H1 (cell line): ENCODE results near the gene FGL2. TPM values are rescaled to one million over a fixed set of nuclear protein-coding genes. Genes with fewer than 3 reads are reported as not detected.

ENCODE experiments used
- CTCF ChIA-PET: fragments of 300-600 bp; sonication (Branson Sonifier 250); formaldehyde crosslinking; loops from one replicate; lab custom pipeline; 2021; ENCODE audit not compliant: partially characterized antibody; lab: Charles Lee
- POLR2A ChIA-PET: fragments of 300-600 bp; sonication (Branson Sonifier 250); formaldehyde crosslinking; loops from one replicate; lab custom pipeline; 2021; ENCODE audit warnings: inconsistent platforms; ENCODE audit not compliant: partially characterized antibody; lab: Charles Lee
- DNase-seq, 2 experiments: peaks; one replicate each; pipeline versions ENCODE4 v3.0.0 to v3.0.0-alpha.2; 2010 to 2022; ENCODE audit warnings: low spot score in 2 of 2, low read depth in 1 of 2, mixed read lengths in 1 of 2
- FAIRE-seq: peaks from 2 replicates; lab custom pipeline; 2011; peaks lifted over from hg19 to GRCh38; lab: Jason Lieb, UNC
- H2AFZ ChIP-seq: 2 replicates; pipeline ENCODE4 v1.8.1; 2012; ENCODE audit warnings: low read length, inconsistent platforms
- H2AK5ac ChIP-seq: 2 replicates; pipeline ENCODE4 v1.6.1; 2013; ENCODE audit warnings: low read depth, low read length
- H2BK120ac ChIP-seq: replicated peaks from 2 replicates; pipeline ENCODE3; 2013; ENCODE audit warnings: low read depth, low read length, inconsistent platforms
- H2BK12ac ChIP-seq: 2 replicates; pipeline ENCODE4 v1.6.1; 2013; ENCODE audit warnings: low read depth, low read length
- H2BK15ac ChIP-seq: 2 replicates; pipeline ENCODE4 v1.6.1; 2013; ENCODE audit warnings: low read length
- H2BK20ac ChIP-seq: 2 replicates; pipeline ENCODE4 v1.6.1; 2013; ENCODE audit warnings: low read length
- H2BK5ac ChIP-seq: 2 replicates; pipeline ENCODE4 v1.6.1; 2013; ENCODE audit warnings: low read depth, low read length
- H3K14ac ChIP-seq: 2 replicates; pipeline ENCODE4 v1.6.1; 2013; ENCODE audit warnings: inconsistent platforms; ENCODE audit not compliant: insufficient read length
- H3K18ac ChIP-seq: 2 replicates; pipeline ENCODE4 v1.6.1; 2013; ENCODE audit warnings: low read length; ENCODE audit errors: extremely low read depth
- H3K23ac ChIP-seq: 2 replicates; pipeline ENCODE4 v1.6.1; 2013; ENCODE audit warnings: inconsistent platforms; ENCODE audit not compliant: insufficient read length
- H3K23me2 ChIP-seq: 2 replicates; pipeline ENCODE4 v1.6.1; 2013; ENCODE audit warnings: low read depth, low read length
- H3K27ac ChIP-seq: 2 replicates; pipeline ENCODE4 v1.6.1; 2011; ENCODE audit warnings: low read depth, low read length, inconsistent platforms
- H3K27me3 ChIP-seq, 4 experiments: replicated peaks in 1 of 4; 1 replicate in 1 of 4; 2 replicates in 3 of 4; pipeline versions ENCODE4 v1.6.1 to v1.8.1; 2011 to 2013; ENCODE audit warnings: low read length in 3 of 4, mild to moderate bottlenecking in 3 of 4, inconsistent platforms in 2 of 4, mixed read lengths in 2 of 4, moderate library complexity in 1 of 4; ENCODE audit not compliant: control insufficient read depth in 3 of 4, insufficient read depth in 3 of 4; ENCODE audit errors: extremely low read depth in 1 of 4
- H3K36me3 ChIP-seq, 4 experiments: 2 replicates each; pipeline versions ENCODE4 v1.6.1 to v1.8.1; 2011 to 2013; ENCODE audit warnings: mild to moderate bottlenecking in 4 of 4, low read length in 3 of 4, moderate library complexity in 2 of 4, control low read depth in 1 of 4, inconsistent platforms in 1 of 4; ENCODE audit not compliant: insufficient read depth in 4 of 4, control insufficient read depth in 2 of 4
- H3K4ac ChIP-seq: replicated peaks from 2 replicates; pipeline ENCODE3; 2013; ENCODE audit warnings: low read length, low read depth, mixed read lengths, inconsistent platforms; ENCODE audit not compliant: insufficient read length
- H3K4me1 ChIP-seq, 4 experiments: replicated peaks in 1 of 4; 1 replicate in 1 of 4; 2 replicates in 3 of 4; pipeline versions ENCODE4 v1.6.1 to v1.8.1; 2011 to 2013; ENCODE audit warnings: low read length in 3 of 4, inconsistent platforms in 2 of 4, mixed read lengths in 1 of 4; ENCODE audit not compliant: insufficient read depth in 4 of 4, control insufficient read depth in 3 of 4
- H3K4me2 ChIP-seq, 2 experiments: 2 replicates each; pipeline versions ENCODE4 v1.6.1 to v1.8.1; 2011 to 2013; ENCODE audit warnings: low read depth in 2 of 2, low read length in 2 of 2, control low read depth in 1 of 2, inconsistent platforms in 1 of 2, mild to moderate bottlenecking in 1 of 2; ENCODE audit not compliant: insufficient read depth in 1 of 2
- H3K4me3 ChIP-seq, 4 experiments: fragments of 200-600, 300-600 bp in 1 of 4; sonication (generic), shearing (Covaris generic), sonication (Bioruptor Twin) in 1 of 4; 2 replicates each; pipeline versions ENCODE4 v1.5.1 to v1.8.1; 2011 to 2016; ENCODE audit warnings: low read length in 4 of 4, low read depth in 3 of 4, control low read depth in 2 of 4, inconsistent platforms in 2 of 4, mild to moderate bottlenecking in 2 of 4, mixed read lengths in 1 of 4, moderate library complexity in 1 of 4; ENCODE audit not compliant: insufficient read depth in 2 of 4; ENCODE audit errors: extremely low read depth in 1 of 4
- H3K56ac ChIP-seq: replicated peaks from 2 replicates; pipeline ENCODE3; 2013; ENCODE audit warnings: low read depth, mild to moderate bottlenecking, mixed read lengths, low read length, inconsistent platforms; ENCODE audit not compliant: insufficient read length
- H3K79me1 ChIP-seq: 2 replicates; pipeline ENCODE4 v1.6.1; 2013; ENCODE audit warnings: low read depth, low read length, control low read depth
- H3K79me2 ChIP-seq, 2 experiments: 2 replicates each; pipeline versions ENCODE4 v1.6.1 to v1.8.1; 2012 to 2013; ENCODE audit warnings: low read length in 2 of 2, mild to moderate bottlenecking in 2 of 2, inconsistent platforms in 1 of 2; ENCODE audit not compliant: insufficient read depth in 2 of 2, control insufficient read depth in 1 of 2
- H3K9ac ChIP-seq, 4 experiments: replicated peaks in 1 of 4; 1 replicate in 1 of 4; 2 replicates in 3 of 4; pipeline versions ENCODE4 v1.6.1 to v1.8.1; 2011 to 2013; ENCODE audit warnings: low read depth in 3 of 4, low read length in 3 of 4, control low read depth in 2 of 4, mild to moderate bottlenecking in 2 of 4, moderate library complexity in 2 of 4, inconsistent platforms in 1 of 4; ENCODE audit errors: extremely low read depth in 1 of 4
- H3K9me3 ChIP-seq, 2 experiments: 2 replicates each; pipeline versions ENCODE4 v1.6.1 to v1.8.1; 2012 to 2013; ENCODE audit warnings: mild to moderate bottlenecking in 2 of 2, moderate library complexity in 2 of 2, control low read depth in 1 of 2, inconsistent platforms in 1 of 2, low read depth in 1 of 2, low read length in 1 of 2, mixed read lengths in 1 of 2; ENCODE audit not compliant: insufficient read depth in 2 of 2
- H4K20me1 ChIP-seq, 2 experiments: replicated peaks in 1 of 2; 2 replicates each; pipeline versions ENCODE3 to v1.8.1; 2011 to 2013; ENCODE audit warnings: inconsistent platforms in 2 of 2, low read length in 2 of 2, mild to moderate bottlenecking in 1 of 2; ENCODE audit not compliant: insufficient read depth in 2 of 2, control insufficient read depth in 1 of 2
- H4K5ac ChIP-seq: 2 replicates; pipeline ENCODE4 v1.6.1; 2013; ENCODE audit warnings: low read length, low read depth, mixed read lengths, inconsistent platforms; ENCODE audit not compliant: insufficient read length
- H4K8ac ChIP-seq: 2 replicates; pipeline ENCODE4 v1.8.0; 2013; ENCODE audit warnings: mild to moderate bottlenecking, moderate library complexity, low read length, inconsistent platforms; ENCODE audit not compliant: insufficient read depth; ENCODE audit errors: extremely low read depth
- H4K91ac ChIP-seq: replicated peaks from 2 replicates; pipeline ENCODE3; 2013; ENCODE audit warnings: low read length, mixed read lengths, inconsistent platforms; ENCODE audit not compliant: insufficient read length
- BACH1 ChIP-seq: IDR thresholded peaks from 2 replicates; pipeline ENCODE4 v1.6.1; 2012; ENCODE audit warnings: low read length, improper control_type of control experiment
- BRCA1 ChIP-seq: IDR thresholded peaks from 2 replicates; pipeline ENCODE4 v1.6.1; 2012; ENCODE audit warnings: low read depth, low read length, improper control_type of control experiment
- CBX5 ChIP-seq: fragments of 300-800, 300-1000 bp; sonication (generic); IDR thresholded peaks from 2 replicates; pipeline ENCODE4 v1.7.1; 2016; ENCODE audit warnings: antibody characterized with exemption, low read length, low read depth
- CTBP2 ChIP-seq: IDR thresholded peaks from 2 replicates; pipeline ENCODE4 v1.7.0; 2011; ENCODE audit warnings: borderline replicate concordance, mild to moderate bottlenecking, moderate library complexity, mixed read lengths, low read length; ENCODE audit not compliant: insufficient read depth, insufficient read length
- NANOG ChIP-seq: IDR thresholded peaks from 2 replicates; pipeline ENCODE4 v1.6.1; 2011; ENCODE audit warnings: low read length, low read depth, mild to moderate bottlenecking, inconsistent platforms; ENCODE audit not compliant: insufficient read depth, poor library complexity, severe bottlenecking
- POLR2AphosphoS5 ChIP-seq: IDR thresholded peaks from 2 replicates; pipeline ENCODE4 v1.6.1; 2011; ENCODE audit warnings: low read depth, low read length
- POU5F1 ChIP-seq: IDR thresholded peaks from 2 replicates; pipeline ENCODE4 v1.6.1; 2011; ENCODE audit warnings: low read depth, mild to moderate bottlenecking, low read length, moderate library complexity
- RAD21 ChIP-seq, 2 experiments: IDR thresholded peaks in 1 of 2; conservative IDR thresholded peaks in 1 of 2; 2 replicates each; pipeline ENCODE4 v1.6.1; 2011; ENCODE audit warnings: low read depth in 2 of 2, low read length in 2 of 2, improper control_type of control experiment in 1 of 2, inconsistent platforms in 1 of 2, mild to moderate bottlenecking in 1 of 2, moderate library complexity in 1 of 2
- RBBP5 ChIP-seq: IDR thresholded peaks from 2 replicates; pipeline ENCODE4 v1.7.1; 2012; ENCODE audit warnings: low read depth, mild to moderate bottlenecking, inconsistent platforms, low read length, moderate library complexity, borderline replicate concordance
- RFX5 ChIP-seq: IDR thresholded peaks from 2 replicates; pipeline ENCODE4 v1.6.1; 2011; ENCODE audit warnings: low read depth, low read length, improper control_type of control experiment, borderline replicate concordance
- SP1 ChIP-seq: IDR thresholded peaks from 2 replicates; pipeline ENCODE4 v1.6.1; 2011; ENCODE audit warnings: low read depth, low read length
- TAF7 ChIP-seq: optimal IDR thresholded peaks from 2 replicates; pipeline ENCODE3; 2011; ENCODE audit warnings: low read depth, mild to moderate bottlenecking, inconsistent platforms, low read length, moderate library complexity, borderline replicate concordance
- WGBS, 2 experiments: shearing (Covaris generic) in 1 of 2; methylation state at CpG; one replicate each; pipeline versions ENCODE4 v1.1.6 to v1.1.7; 2013 to 2015; ENCODE audit warnings: low lambda C conversion rate in 2 of 2, mixed read lengths in 2 of 2, inconsistent platforms in 1 of 2, low coverage in 1 of 2, missing lambda C conversion rate in 1 of 2; ENCODE audit not compliant: insufficient replicate concordance in 2 of 2, insufficient coverage in 1 of 2, insufficient read length in 1 of 2; ENCODE audit errors: extremely low coverage in 1 of 2, missing lambda C conversion rate in 1 of 2; 5-methylcytosine and 5-hydroxymethylcytosine counted together
- polyA plus RNA-seq, 7 experiments: library from polyadenylated mRNA; depleted of rRNA in 3 of 7; stranded (reverse) in 5 of 7; unstranded in 2 of 7; fragments of >200 nt in 5 of 7; fragments of 200-250 nt in 2 of 7; gene quantifications; 1 replicate in 5 of 7; 2 replicates in 1 of 7; 4 replicates in 1 of 7; pipeline versions ENCODE4 v1.2.1 to v1.2.3, GENCODE V29; 2011 to 2013; ENCODE audit warnings: missing spikeins in 2 of 7, mixed read lengths in 2 of 7
- total RNA-seq: library from RNA; stranded (reverse); fragmentation: NEBNext Ultra II Directional; extraction: Animal tissue kit (Norgen Biotek cat#: 25700); gene quantifications from 2 replicates; pipeline ENCODE4 v1.2.1, GENCODE V29; 2021

The FGL2 gene
- total and polyA plus RNA-seq, 2 of the 8 experiments (the other 6 are each of a cell fraction or from before 2014, with no cell fraction given): not detected

- no peaks in the 10 kb centered on the region for H3K79me1 ChIP-seq
- H2BK12ac ChIP-seq: no peak overlapping the region
- no peak overlapping the region for H4K5ac ChIP-seq
- H3K4me1 ChIP-seq: no peaks in the 10 kb centered on the region
- no peaks in the 10 kb centered on the region for H3K9me3 ChIP-seq
- H3K14ac ChIP-seq: no peak overlapping the region
- DNase-seq (no peak), FAIRE-seq (no peak)
- no peaks in the 10 kb centered on the region for H3K79me2 ChIP-seq
- H3K4ac ChIP-seq: no peak overlapping the region
- no peaks in the 10 kb centered on the region for H3K23me2 ChIP-seq
- H3K27me3 ChIP-seq: no peaks in the 10 kb centered on the region
- no peak overlapping the region for H2BK20ac ChIP-seq
- H2BK5ac ChIP-seq: no peak overlapping the region
- no peak overlapping the region for H2AFZ ChIP-seq
- no peak overlapping the region for H3K9ac ChIP-seq
- ChIA-PET POLR2A (no interaction called here), CTCF (no interaction called here)
- no peaks in the 10 kb centered on the region for H4K20me1 ChIP-seq
- no peaks in the 10 kb centered on the region for H3K36me3 ChIP-seq
- no peak overlapping the region for H3K4me2 ChIP-seq
- H4K8ac ChIP-seq: no peak overlapping the region
- 95% methylated on average over 1 of the region's 1 CpG; no CpG with 5 or more reads in 1 of the 2 experiments for WGBS, 2 experiments
- H2BK120ac ChIP-seq: no peak overlapping the region
- H2BK15ac ChIP-seq: no peak overlapping the region
- no peak overlapping the region for H3K27ac ChIP-seq
- no peak overlapping the region for H3K23ac ChIP-seq
- no peak overlapping the region for H3K18ac ChIP-seq
- H3K56ac ChIP-seq: no peak overlapping the region
- no peak overlapping the region for H3K4me3 ChIP-seq
- H2AK5ac ChIP-seq: no peak overlapping the region
- no peak overlapping the region for H4K91ac ChIP-seq
- TF ChIP-seq SP1 (no peak), BACH1 (no peak), RAD21 (IDR thresholded peaks at IDR 0.05 in 1 of 2, conservative IDR thresholded peaks at IDR 0.05 in 1 of 2; ENCODE audit: low read depth in 2 of 2, low read length in 2 of 2) (no peak), RBBP5 (no peak), RFX5 (no peak), POLR2AphosphoS5 (no peak), NANOG (no peak), BRCA1 (no peak), CTBP2 (no peak), CBX5 (no peak), TAF7 (no peak), POU5F1 (no peak)
Observed at GRCh38 chr7:77182261-77182660, 17.4 kb downstream of the FGL2 start.
